HG02759 (cell line): Measurements from ENCODE around the gene HIP1.
"Not testable (repeated sequence)": the region's sequence is repeated elsewhere in the genome, so short reads cannot be mapped to it uniquely, and the experiment has no call there.

Source experiments
- ATAC-seq: cut with Tn5 transposase; IDR thresholded peaks from one replicate; pipeline ENCODE4 v1.9.1; 2021; ENCODE audit warnings: mild to moderate bottlenecking, moderate library complexity; ENCODE audit not compliant: unreplicated experiment

HIP1 gene

GRCh38 chr7:75738604-75738974, at the start of gene HIP1:
Gene HIP1, minus strand, starts transcription at chr7:75738941. Its CDS starts 21 bp downstream, at chr7:75738920.
- no peak for ATAC-seq

GRCh38 chr7:75788154-75788847, 49.6 kb upstream of the HIP1 start:
- not testable (repeated sequence) for ATAC-seq

- not testable (repeated sequence) for ATAC-seq
Measured at GRCh38 chr7:75783058-75783457, 44.3 kb upstream of the HIP1 start.

GRCh38 chr7:75780647-75781273, 42.0 kb upstream of the HIP1 start:
- ATAC-seq: not testable (repeated sequence)

- not testable (repeated sequence) for ATAC-seq
Measured at GRCh38 chr7:75779516-75779915, 40.8 kb upstream of the HIP1 start.

GRCh38 chr7:75779035-75779434, 40.3 kb upstream of the HIP1 start:
- not testable (repeated sequence) for ATAC-seq

GRCh38 chr7:75776295-75776971, 37.7 kb upstream of the HIP1 start:
- no peak for ATAC-seq

GRCh38 chr7:75773958-75774357, 35.2 kb upstream of the HIP1 start:
- not testable (repeated sequence) for ATAC-seq

GRCh38 chr7:75772081-75773077, 33.6 kb upstream of the HIP1 start, which contains the start of gene CCL26:
Gene CCL26, minus strand, starts transcription at chr7:75772211. Its CDS starts 35 bp downstream, at chr7:75772176.
- no peak for ATAC-seq

GRCh38 chr7:75771224-75771623, 32.5 kb upstream of the HIP1 start:
- no peak for ATAC-seq

- ATAC-seq: no peak
Measured at GRCh38 chr7:75762350-75762917, 23.7 kb upstream of the HIP1 start.

GRCh38 chr7:75761801-75762200, 23.1 kb upstream of the HIP1 start:
- not testable (repeated sequence) for ATAC-seq

- ATAC-seq: no peak
Measured at GRCh38 chr7:75758491-75758890, 19.8 kb upstream of the HIP1 start.

GRCh38 chr7:75757860-75758259, 19.1 kb upstream of the HIP1 start:
- ATAC-seq: no peak

GRCh38 chr7:75756991-75757676, 18.4 kb upstream of the HIP1 start:
- no peak for ATAC-seq

GRCh38 chr7:75756206-75756990, 17.7 kb upstream of the HIP1 start:
- no peak for ATAC-seq

GRCh38 chr7:75743455-75743859, 4.7 kb upstream of the HIP1 start:
- no peak for ATAC-seq

- ATAC-seq: no peak
Measured at GRCh38 chr7:75740846-75741497, 2.2 kb upstream of the HIP1 start.
